Kidney capillary endothelial cell (primary cell): ENCODE measurements around the gene TNFRSF25.

Experiments
- DNase-seq: peaks from one replicate; pipeline ENCODE4 v3.0.0-alpha.2; 2018; ENCODE audit warnings: low spot score

The TNFRSF25 gene

GRCh38 chr1:6466023-6466422, at the start of gene TNFRSF25:
Gene TNFRSF25 (minus strand): TSS chr1:6466173. CDS start chr1:6466107, 66 bp downstream.
- DNase-seq: no peak

- DNase-seq: peak; percentile 45
Measured at GRCh38 chr1:6515771-6516170, 49.8 kb upstream of the TNFRSF25 start.

- DNase-seq: no peak
Measured at GRCh38 chr1:6513320-6513801, 47.4 kb upstream of the TNFRSF25 start.

GRCh38 chr1:6512908-6513280, 46.9 kb upstream of the TNFRSF25 start:
- no peak for DNase-seq

GRCh38 chr1:6512245-6512907, 46.4 kb upstream of the TNFRSF25 start:
- no peak for DNase-seq

- no peak for DNase-seq
Measured at GRCh38 chr1:6511561-6512244, 45.7 kb upstream of the TNFRSF25 start.

GRCh38 chr1:6511056-6511455, 45.1 kb upstream of the TNFRSF25 start:
- DNase-seq: no peak

GRCh38 chr1:6510493-6510892, 44.5 kb upstream of the TNFRSF25 start:
- no peak for DNase-seq

GRCh38 chr1:6509919-6510291, 43.9 kb upstream of the TNFRSF25 start:
- DNase-seq: no peak

- no peak for DNase-seq
Measured at GRCh38 chr1:6509220-6509918, 43.4 kb upstream of the TNFRSF25 start.

- DNase-seq: no peak
Measured at GRCh38 chr1:6508816-6509189, 42.8 kb upstream of the TNFRSF25 start.

GRCh38 chr1:6508154-6508815, 42.3 kb upstream of the TNFRSF25 start:
- DNase-seq: no peak

- DNase-seq: no peak
Measured at GRCh38 chr1:6507461-6507911, 41.5 kb upstream of the TNFRSF25 start.

GRCh38 chr1:6507037-6507428, 41.1 kb upstream of the TNFRSF25 start:
- no peak for DNase-seq

- no peak for DNase-seq
Measured at GRCh38 chr1:6506210-6507036, 40.5 kb upstream of the TNFRSF25 start.

GRCh38 chr1:6505367-6506209, 39.6 kb upstream of the TNFRSF25 start:
- DNase-seq: no peak

GRCh38 chr1:6504887-6505286, 38.9 kb upstream of the TNFRSF25 start:
- no peak for DNase-seq

- no peak for DNase-seq
Measured at GRCh38 chr1:6503884-6504602, 38.1 kb upstream of the TNFRSF25 start.

- no peak for DNase-seq
Measured at GRCh38 chr1:6502000-6502891, 36.3 kb upstream of the TNFRSF25 start.
